Measurements from ENCODE around the gene PCLAF.
A peak's percentile ranks its signal among the peaks of the same experiment; 100 is the strongest.
"Not testable (repeated sequence)": the region's sequence is repeated elsewhere in the genome, so short reads cannot be mapped to it uniquely, and the experiment has no call there.

The PCLAF gene

DNA sequence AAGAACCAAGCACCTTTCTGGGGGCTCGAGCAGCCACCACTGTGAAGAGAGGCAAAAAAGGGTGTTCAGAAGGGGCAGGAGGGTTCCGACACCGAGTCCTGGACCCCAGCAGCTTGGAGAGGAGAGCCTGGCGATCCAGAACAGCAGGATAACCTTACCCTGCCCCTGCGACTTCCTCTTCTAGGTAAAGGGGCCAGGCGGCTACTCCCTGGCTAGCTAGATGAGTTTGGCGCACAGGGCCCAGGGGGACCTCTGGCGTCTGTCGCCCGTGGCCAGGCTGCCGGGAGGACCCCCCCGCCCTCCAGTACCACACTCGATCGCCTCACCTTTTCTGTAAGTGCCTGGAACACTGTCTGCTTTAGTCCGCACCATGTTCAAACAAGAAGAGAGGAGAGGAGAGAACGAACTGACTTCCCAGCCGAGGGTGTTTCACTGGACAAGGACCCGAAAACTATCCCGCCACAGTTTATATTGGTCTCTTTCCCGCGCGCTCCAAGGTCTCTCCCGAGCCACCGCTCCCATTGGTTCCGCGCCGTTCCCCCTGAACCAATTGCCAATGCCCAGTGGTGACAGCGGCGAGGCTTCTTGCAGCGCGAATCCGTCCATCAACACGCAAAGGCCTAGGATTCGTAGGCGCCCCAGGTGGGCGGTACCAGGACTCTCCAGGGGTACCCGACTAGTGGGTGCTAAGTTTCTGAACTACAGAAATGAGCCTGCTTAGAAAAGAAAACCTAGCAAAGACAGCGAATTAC is at the start of gene PCLAF:
PCLAF (minus strand) TSS at position 442 of the 752 bp plus-strand sequence; CDS start at position 372, 70 bp downstream.
- peak; percentile 95 to 98 for DNase-seq

- DNase-seq: no peak
Measured at GRCh38 chr15:64430000-64430735, 48.9 kb upstream of the PCLAF start.

DNA sequence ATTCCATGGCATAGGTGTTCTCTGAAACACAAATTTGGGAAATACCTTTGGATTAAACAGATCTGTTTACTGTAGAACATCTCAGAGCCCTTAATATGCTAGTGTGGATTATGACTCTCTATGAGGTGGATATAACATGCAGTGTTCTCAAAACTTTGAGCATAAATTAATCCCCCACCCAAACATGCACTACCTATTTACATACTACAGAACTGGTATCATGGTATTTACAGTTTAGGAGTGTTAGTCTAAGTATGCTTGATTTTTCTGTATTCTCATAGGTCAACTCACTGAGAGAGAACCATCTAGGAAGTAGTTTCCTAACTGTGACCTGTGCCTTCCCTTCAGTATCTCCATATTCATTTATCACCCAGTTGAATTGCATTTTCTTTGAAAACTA is 48.2 kb upstream of the PCLAF start:
- no peak for DNase-seq

DNA sequence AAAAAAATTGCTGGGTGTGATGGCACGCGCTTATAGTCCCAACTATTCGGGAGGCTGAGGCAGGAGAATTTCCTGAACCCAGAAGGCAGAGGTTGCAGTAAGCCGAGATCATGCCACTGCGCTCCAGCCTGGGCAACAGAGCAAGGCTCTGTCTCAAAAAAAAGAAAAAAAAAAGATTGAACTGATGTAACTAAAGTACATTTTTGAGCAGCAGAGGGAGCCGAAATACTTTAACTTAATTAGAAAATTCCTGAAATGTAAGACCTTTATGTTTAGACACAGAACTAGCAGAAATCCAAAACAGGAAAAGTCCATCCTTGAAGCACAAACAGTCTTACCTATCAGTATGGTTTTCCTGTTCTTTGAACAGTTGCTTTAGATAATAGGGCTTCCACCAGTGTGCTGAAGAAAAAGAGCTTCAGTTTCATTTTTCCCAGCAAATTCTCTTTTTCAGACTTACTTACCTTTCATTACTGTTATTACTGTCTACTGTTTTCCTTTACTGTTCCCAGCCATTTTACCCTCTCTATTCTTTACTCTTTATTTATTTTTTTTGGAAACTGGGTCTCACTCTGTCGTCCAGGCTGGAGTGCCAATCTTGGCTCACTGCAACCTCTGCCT is 45.7 kb upstream of the PCLAF start:
- DNase-seq: peak in 1 of 2 experiments; percentile 54

- DNase-seq: no peak
Measured at GRCh38 chr15:64425221-64425620, 44.0 kb upstream of the PCLAF start.

DNA sequence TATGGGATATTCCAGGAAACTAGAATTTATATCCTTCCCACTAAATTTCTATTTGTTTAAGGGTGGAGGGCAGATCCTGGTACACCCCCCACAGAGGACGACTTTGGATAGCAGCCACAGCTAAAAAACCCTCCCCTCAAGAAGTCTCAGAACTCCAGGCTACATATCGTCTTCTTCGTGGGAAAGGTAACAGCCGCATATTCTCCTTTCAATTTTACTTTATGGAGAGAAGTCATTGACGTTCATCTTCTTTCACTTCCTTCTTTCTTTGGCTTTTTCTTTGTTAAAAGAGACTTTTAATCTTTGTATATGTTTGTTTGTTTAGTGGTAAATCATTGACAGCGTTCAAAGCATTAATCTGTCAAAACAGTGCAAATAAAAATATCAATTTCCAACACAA is 42.7 kb upstream of the PCLAF start:
- no peak for DNase-seq

GRCh38 chr15:64422697-64423096 is 41.5 kb upstream of the PCLAF start:
- DNase-seq: no peak

GRCh38 chr15:64412216-64412615 is 31.0 kb upstream of the PCLAF start:
- DNase-seq: no peak

GRCh38 chr15:64400583-64400982 is 19.3 kb upstream of the PCLAF start:
- DNase-seq: no peak

DNA sequence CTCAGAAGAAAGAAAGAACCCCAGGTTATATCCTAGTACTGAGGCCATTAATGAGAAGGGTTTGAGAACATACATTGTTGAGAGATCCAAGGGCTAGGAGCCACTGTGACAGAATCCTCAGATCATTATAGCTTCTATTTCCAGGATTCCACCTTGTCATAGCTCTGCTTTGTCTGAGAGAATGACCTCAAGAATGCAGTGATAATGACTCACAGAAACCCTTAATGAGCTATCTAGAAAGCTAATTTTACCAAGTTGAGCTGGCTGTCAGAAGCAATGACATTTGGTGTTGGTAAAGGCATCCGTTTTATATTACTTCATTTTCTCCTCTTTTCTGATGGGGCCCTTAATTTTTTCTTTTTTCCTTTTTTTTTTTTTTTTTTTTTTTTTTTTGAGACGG is 17.3 kb upstream of the PCLAF start:
- no peak for DNase-seq

- no peak for DNase-seq
Measured at GRCh38 chr15:64396789-64397188, 15.5 kb upstream of the PCLAF start.

GRCh38 chr15:64392471-64392870 is 11.2 kb upstream of the PCLAF start:
- DNase-seq: not testable (repeated sequence)

- no peak for DNase-seq
Measured at GRCh38 chr15:64389036-64389435, 7.8 kb upstream of the PCLAF start.

DNA sequence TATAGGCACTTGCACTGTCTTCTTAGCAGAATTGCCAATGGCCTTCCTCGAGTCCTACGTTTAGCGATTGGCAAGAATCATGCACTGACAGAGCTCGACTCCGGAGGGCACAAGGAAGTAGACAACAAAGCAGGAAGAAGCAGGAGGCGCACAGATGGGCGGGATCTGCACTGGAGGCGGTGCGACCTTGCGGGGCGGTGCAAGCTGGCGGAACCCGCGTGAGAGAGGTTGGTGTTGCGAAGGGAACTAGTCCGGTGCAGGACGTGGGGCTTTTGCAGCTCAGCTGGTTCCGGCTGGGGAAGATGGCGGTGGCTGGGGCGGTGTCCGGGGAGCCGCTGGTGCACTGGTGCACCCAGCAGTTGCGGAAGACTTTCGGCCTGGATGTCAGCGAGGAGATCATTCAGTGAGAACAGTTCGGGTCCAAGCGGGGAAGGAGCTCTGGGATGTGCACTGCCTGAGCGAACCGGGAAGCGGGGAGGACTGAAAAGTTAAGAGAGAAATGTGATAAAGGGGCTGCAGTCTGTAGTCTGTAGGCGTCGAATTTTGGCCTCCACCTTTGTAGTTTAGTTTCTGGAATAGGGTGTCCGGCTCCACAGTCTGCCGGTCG is 6.4 kb upstream of the PCLAF start, which contains the start of gene TRIP4:
TRIP4 (plus strand) TSS at position 275 of the 607 bp plus-strand sequence; CDS start at position 303, 28 bp downstream.
- DNase-seq: peak; percentile 95 to 96

GRCh38 chr15:64386291-64386690 is 5.0 kb upstream of the PCLAF start:
- DNase-seq: no peak

DNA sequence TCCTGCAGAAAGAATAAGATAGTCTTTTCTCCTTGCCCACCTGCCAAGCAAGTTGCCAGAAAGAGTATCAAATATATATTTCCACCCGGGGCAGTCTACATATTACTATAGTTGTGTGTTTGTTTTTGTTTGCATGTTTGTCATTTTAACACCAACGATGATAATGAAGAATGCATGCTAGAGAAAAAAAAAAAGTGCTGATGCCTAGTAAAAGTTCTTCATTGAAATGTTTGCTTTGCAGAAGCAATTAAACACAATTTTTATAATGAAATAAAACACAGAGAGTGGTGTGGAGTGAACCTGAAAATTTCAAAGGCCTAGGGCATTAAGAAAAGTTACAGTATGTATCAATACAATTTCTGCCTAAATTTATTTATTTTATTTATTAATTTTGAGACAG is 2.5 kb upstream of the PCLAF start:
- DNase-seq: no peak

DNA sequence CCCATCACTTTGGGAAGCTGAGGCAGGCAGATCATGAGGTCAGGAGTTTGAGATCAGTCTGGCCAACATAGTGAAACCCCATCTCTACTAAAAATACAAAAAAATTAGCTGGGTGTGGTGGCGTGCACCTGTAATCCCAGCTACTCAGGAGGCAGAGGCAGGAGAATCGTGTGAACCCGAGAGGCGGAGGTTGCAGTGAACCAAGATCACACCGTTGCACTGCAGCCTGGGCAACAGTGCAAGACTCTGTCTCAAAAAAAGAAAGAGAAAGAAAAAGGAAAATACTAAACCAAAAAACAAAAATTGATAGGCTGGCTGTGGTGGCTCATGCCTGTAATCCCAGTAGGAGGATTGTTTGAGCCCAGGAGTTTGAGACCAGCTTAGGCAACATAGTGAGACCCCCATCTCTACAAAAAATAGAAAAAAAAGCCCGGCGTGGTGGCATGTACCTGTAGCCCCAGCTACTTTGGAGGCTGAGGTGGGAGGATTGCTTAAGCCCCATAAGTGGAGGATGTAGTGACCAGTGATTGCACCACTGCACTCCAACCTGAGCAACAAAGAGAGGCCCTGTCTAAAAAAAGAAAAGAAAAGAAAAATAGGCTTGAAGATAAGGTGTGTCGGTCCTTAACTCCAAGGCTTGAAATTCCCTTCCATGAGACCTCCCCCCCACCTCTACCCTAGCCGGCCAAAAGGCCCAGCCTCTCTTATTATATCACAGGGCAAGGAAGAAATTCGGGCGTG is 941 bp downstream of the PCLAF start:
- DNase-seq: peak in 1 of 2 experiments; percentile 14

DNA sequence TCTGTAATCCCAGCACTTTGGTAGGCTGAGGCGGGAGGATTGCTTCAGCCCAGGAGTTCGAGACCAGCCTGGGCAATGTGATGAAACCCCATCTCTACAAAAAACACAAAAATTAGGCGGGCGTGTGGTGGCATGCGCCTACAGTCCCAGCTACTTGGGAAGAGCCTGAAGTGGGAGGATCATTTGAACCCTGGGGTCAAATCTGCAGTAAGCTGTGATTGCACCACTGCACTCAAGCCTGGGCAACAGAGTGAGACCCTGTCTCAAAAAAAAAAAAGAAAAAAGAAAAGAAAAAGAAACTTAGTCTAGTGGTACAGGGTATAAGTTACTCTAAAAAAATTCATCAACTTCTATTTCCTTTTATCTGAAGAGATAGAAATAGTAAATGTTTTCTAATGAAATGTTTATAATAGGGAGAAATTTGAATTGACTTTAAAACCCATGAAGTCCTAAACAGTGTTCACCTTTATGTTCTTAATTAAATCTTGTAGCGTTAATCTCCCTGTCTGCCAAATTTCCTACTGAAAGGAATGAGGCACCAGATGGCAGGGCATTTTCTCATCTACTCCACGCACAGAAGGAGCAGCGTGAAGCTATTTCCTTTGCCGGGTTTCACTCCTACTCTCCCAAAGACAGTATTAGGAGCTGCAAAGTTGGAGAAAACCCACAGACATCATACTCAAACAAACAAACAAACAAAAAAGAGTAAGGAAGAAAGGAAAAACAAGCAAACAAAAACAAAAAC is 1.9 kb downstream of the PCLAF start:
- no peak for DNase-seq

DNA sequence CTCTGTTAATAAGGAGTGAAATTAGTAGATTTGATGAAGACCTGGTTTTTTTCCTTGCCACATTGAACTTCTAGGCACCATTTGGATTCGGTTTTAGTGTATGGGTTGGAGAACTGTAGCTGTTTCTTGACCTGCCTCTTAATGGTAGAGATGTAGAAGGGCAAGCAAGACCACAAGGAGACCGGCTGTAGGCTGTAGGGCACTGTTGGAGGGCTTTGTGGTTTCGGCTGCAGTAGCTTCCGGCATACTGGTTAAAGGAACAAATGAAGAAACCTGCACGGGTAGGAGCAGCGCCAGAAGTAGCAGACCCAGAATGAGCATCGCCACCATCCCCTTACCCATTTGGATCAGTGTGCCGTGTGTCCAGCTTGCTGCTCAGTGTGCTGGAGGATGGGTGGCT is 7.9 kb downstream of the PCLAF start:
- no peak for DNase-seq

DNA sequence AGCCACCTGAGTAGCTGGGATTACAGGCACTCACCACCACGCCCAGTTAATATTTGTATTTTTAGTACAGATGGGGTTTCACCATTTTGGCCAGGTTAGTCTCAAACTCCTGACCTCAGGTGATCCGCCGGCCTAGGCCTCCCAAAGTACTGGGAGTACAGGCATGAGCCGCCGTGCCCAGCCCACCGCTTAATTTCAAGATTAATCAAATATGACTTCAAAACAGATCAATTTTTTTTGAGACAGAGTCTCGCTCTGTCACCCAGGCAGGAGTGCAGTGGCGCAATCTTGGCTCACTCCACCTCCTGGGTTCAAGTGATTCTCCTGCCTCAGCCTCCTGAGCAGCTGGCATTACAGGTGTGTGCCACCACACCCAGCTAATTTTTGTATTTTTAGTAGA is 9.9 kb downstream of the PCLAF start:
- DNase-seq: not testable (repeated sequence)

DNA sequence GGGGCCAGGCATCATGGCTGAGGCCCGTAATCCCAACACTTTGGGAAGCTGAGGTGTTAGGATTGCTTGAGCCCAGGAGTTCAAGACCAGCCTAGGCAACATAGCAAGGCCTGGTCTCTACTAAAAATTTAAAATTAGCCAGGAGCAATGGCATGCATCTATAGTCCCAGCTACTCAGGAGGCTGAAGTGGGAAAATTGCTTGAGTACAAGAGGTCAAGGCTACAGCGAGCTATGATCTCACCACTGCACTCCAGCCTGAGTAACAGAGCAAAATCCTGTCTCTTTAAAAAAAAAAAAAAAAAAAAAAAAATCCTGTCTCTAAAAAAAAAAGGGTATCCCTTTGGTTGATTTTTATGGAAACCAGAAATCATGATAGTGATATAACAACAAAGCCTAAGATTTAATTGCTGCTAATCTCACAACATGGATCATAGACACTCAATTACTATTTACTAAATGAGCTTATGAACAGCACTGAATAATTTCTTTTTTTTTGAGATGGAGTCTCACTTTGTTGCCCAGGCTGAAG is 12.1 kb downstream of the PCLAF start:
- DNase-seq: no peak

GRCh38 chr15:64361259-64361658 is 20.0 kb downstream of the PCLAF start:
- DNase-seq: no peak
